ENCODE data around the gene JCAD.

DNA sequence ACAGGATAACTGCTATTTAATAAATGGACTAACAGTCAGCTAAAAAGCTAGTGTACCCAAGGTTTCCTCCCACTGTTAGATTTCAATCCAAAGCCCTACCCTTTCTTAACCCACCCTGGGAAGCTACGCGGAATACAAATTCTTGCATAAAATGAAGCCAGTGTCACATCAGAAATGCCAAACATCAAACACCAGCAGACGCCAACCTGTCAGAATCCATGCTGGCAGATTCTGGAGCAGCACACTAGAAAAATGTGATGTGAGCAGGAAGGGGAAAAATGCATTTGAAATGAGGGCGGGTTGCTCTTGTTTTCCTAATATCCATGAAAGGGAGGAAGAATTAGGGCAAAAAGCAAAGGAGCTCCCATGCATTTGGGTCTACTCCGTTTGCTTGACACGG, 16.1 kb upstream of the JCAD start:
- TF ChIP-seq, protein P1, sequence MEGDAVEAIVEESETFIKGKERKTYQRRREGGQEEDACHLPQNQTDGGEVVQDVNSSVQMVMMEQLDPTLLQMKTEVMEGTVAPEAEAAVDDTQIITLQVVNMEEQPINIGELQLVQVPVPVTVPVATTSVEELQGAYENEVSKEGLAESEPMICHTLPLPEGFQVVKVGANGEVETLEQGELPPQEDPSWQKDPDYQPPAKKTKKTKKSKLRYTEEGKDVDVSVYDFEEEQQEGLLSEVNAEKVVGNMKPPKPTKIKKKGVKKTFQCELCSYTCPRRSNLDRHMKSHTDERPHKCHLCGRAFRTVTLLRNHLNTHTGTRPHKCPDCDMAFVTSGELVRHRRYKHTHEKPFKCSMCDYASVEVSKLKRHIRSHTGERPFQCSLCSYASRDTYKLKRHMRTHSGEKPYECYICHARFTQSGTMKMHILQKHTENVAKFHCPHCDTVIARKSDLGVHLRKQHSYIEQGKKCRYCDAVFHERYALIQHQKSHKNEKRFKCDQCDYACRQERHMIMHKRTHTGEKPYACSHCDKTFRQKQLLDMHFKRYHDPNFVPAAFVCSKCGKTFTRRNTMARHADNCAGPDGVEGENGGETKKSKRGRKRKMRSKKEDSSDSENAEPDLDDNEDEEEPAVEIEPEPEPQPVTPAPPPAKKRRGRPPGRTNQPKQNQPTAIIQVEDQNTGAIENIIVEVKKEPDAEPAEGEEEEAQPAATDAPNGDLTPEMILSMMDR (conservative IDR thresholded peaks at IDR 0.05) = no peak
- TF ChIP-seq ZFX (IDR thresholded peaks at IDR 0.05) = no peak
